Stimulated activated CD4-positive, alpha-beta T cell treated with anti-CD3 and anti-CD28 coated beads, Interleukin-2, amount 100 ng/mL, for 24 hours (primary cell): ENCODE results near the gene AURKAIP1.

ENCODE experiments used
- DNase-seq, 2 donors: peaks; one replicate each; pipeline ENCODE4 v3.0.0-alpha.2; 2020

AURKAIP1 gene

GRCh38 chr1:1345860-1346500, 29.0 kb downstream of the AURKAIP1 start:
- no peak for DNase-seq

GRCh38 chr1:1345384-1345783, 29.6 kb downstream of the AURKAIP1 start:
- DNase-seq, result no peak

GRCh38 chr1:1344655-1345361, 30.2 kb downstream of the AURKAIP1 start:
- DNase-seq, result peak; percentile 62 to 65

- no peak for DNase-seq
Measured at GRCh38 chr1:1343811-1344421, 31.1 kb downstream of the AURKAIP1 start.

GRCh38 chr1:1342584-1343115, 32.4 kb downstream of the AURKAIP1 start:
- DNase-seq, result no peak

- no peak for DNase-seq
Measured at GRCh38 chr1:1342061-1342562, 32.9 kb downstream of the AURKAIP1 start.

GRCh38 chr1:1341549-1342021, 33.4 kb downstream of the AURKAIP1 start:
- DNase-seq, result no peak

- no peak for DNase-seq
Measured at GRCh38 chr1:1340791-1341548, 34.0 kb downstream of the AURKAIP1 start.

GRCh38 chr1:1340185-1340584, 34.8 kb downstream of the AURKAIP1 start:
- DNase-seq, result no peak

GRCh38 chr1:1338278-1338677, 36.7 kb downstream of the AURKAIP1 start:
- no peak for DNase-seq

GRCh38 chr1:1337793-1338147, 37.2 kb downstream of the AURKAIP1 start:
- peak; percentile 50 to 58 for DNase-seq

GRCh38 chr1:1336931-1337792, 37.8 kb downstream of the AURKAIP1 start:
- DNase-seq, result no peak

GRCh38 chr1:1336446-1336845, 38.6 kb downstream of the AURKAIP1 start:
- no peak for DNase-seq

- DNase-seq, result no peak
Measured at GRCh38 chr1:1335792-1336248, 39.2 kb downstream of the AURKAIP1 start.

- no peak for DNase-seq
Measured at GRCh38 chr1:1335283-1335682, 39.7 kb downstream of the AURKAIP1 start.

- no peak for DNase-seq
Measured at GRCh38 chr1:1334835-1335234, 40.2 kb downstream of the AURKAIP1 start.

- no peak for DNase-seq
Measured at GRCh38 chr1:1333551-1334241, 41.3 kb downstream of the AURKAIP1 start.

GRCh38 chr1:1332774-1333480, 42.1 kb downstream of the AURKAIP1 start:
- no peak for DNase-seq

- no peak for DNase-seq
Measured at GRCh38 chr1:1332031-1332755, 42.8 kb downstream of the AURKAIP1 start.
